Measurements from ENCODE around the gene CYP27B1.

GRCh38 chr12:57751788-57752667 is 14.8 kb downstream of the CYP27B1 start, which contains the start of gene CDK4:
- TF ChIP-seq TAF1 (IDR thresholded peaks at IDR 0.05; ENCODE audit: low read depth) (peak; percentile 96), TCF12 (IDR thresholded peaks at IDR 0.05; ENCODE audit: low read depth) (peak; percentile 76; the same call in 1 of the 2 replicates), EGR1 (IDR thresholded peaks at IDR 0.05) (no peak; the same call in 1 of the 2 replicates), RAD21 (IDR thresholded peaks at IDR 0.05; ENCODE audit: low read depth) (no peak), EP300 (IDR thresholded peaks at IDR 0.05; ENCODE audit: borderline replicate concordance) (peak; percentile 68; the same call in 1 of the 2 replicates), YY1 (IDR thresholded peaks at IDR 0.05; ENCODE audit: low read depth) (peak; percentile 51; the same call in 1 of the 2 replicates), REST (IDR thresholded peaks at IDR 0.05; ENCODE audit: low read depth) (no peak), NFIC (IDR thresholded peaks at IDR 0.05) (peak; percentile 34; the same call in 1 of the 2 replicates), FOXM1 (IDR thresholded peaks at IDR 0.05; ENCODE audit: borderline replicate concordance, low read depth) (no peak), MAX (IDR thresholded peaks at IDR 0.05) (peak; percentile 96), ZBTB7A (IDR thresholded peaks at IDR 0.05; ENCODE audit: low read depth) (no peak), TEAD4 (IDR thresholded peaks at IDR 0.05) (peak; percentile 24), CREB1 (IDR thresholded peaks at IDR 0.05; ENCODE audit: low read depth) (no peak; the same call in 1 of the 2 replicates), CEBPB (IDR thresholded peaks at IDR 0.05) (no peak)

Measured in Ishikawa (cell line).